ENCODE results near the gene ZNF433. TPM values are rescaled to one million over a fixed set of nuclear protein-coding genes. Genes with fewer than 3 reads are reported as not detected.
"Not testable (repeated sequence)": the region's sequence is repeated elsewhere in the genome, so short reads cannot be mapped to it uniquely, and the experiment has no call there.

The ZNF433 gene
- total RNA-seq, 1 donor from 2014 or later: not detected

DNA sequence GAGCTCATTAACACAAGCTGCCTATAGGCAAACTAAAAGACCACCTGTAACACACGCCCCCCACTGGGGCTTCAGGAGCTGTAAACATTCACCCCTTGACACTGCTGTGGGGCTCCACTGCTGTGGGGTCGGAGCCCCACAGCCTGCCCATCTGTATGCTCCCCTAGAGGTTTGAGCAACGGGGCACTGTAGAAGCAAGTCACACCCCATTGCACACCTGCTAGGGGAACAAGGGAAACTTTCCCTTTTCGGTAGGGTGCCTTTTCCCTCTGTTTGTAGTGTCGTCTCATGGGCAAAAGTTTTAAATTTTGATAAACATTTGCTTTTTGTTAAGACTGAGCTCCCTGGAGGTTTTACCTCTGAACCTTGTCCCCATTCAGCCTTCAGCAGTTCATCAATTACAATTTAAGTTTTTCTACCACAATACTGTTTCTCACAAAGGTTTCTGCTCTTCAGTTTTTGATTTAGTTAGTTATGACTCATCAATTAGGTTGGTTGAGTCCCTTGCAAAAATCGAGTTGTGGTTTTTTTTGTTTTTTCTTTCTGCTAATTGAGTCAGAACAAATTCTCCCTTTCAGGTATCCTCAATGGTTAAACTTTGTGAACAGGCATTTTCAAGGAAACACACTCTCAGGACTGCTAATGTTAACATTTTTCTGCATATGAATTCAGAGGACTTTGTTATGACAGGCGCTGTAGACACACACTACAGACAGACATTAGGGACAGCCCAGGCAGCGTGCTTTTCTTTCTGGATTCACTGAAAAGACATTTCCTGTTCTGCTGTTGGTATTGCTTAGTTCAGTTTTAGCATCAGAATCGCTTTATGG, 35.1 kb downstream of the ZNF433 start:
- intact Hi-C loops (cut with DNase I): no loop called here
- TF ChIP-seq, protein P1, sequence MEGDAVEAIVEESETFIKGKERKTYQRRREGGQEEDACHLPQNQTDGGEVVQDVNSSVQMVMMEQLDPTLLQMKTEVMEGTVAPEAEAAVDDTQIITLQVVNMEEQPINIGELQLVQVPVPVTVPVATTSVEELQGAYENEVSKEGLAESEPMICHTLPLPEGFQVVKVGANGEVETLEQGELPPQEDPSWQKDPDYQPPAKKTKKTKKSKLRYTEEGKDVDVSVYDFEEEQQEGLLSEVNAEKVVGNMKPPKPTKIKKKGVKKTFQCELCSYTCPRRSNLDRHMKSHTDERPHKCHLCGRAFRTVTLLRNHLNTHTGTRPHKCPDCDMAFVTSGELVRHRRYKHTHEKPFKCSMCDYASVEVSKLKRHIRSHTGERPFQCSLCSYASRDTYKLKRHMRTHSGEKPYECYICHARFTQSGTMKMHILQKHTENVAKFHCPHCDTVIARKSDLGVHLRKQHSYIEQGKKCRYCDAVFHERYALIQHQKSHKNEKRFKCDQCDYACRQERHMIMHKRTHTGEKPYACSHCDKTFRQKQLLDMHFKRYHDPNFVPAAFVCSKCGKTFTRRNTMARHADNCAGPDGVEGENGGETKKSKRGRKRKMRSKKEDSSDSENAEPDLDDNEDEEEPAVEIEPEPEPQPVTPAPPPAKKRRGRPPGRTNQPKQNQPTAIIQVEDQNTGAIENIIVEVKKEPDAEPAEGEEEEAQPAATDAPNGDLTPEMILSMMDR (IDR thresholded peaks at IDR 0.05): no peak
- DNase-seq (ENCODE audit: low spot score in 2 of 2): no peak
- Histone ChIP-seq H3K27ac (no peak overlapping the region), H3K4me1 (no peaks in the 10 kb centered on the region), H3K9me3 (peaks cover 0 to 13% of the 10 kb centered on the region in 2 donors), H3K36me3 (peaks cover 19 to 20% of the 10 kb centered on the region in 2 donors), H3K27me3 (no peaks in the 10 kb centered on the region), H3K4me3 (no peak overlapping the region)

DNA sequence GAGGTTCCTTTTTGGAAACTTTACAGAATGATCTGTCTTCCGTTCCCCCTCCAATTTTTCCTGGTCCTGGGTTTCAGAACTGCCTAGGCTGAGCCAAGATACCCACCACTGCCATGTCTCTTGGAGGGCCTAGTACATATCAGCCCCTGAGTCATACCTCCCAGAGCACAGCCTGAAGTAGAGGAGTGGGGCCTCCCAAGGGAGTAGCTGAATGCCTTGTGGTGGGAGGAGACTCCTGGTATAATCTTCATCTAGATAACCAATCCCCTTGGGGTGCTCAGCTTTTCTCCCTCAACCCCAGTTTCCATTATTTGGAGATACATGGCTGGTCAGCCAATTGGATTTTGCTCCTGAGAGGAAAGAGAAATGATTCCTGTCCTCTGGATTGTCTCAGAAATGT, 40.3 kb downstream of the ZNF433 start:
- DNase-seq (ENCODE audit: low spot score in 2 of 2): no peak
- H3K4me1 ChIP-seq: no peaks in the 10 kb centered on the region
- intact Hi-C loops (cut with DNase I): no loop called here

DNA sequence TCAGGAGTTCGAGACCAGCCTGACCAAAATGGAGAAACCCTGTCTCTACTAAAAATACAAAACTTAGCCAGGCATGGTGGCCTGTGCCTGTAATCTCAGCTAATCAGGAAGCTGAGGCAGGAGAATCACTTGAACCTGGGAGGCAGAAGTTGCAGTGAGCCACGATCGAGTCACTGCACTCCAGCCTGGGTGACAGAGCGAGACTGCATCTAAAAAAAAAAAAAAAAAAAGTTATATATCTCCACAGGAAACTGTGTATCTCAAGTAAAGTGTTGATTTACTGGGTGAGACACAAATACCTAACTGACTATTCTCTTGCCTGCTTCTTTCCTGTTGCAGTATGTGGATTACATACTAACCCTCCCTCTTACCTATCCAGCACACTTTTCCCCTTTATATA, 43.6 kb downstream of the ZNF433 start:
- DNase-seq (ENCODE audit: low spot score in 2 of 2); intact Hi-C loops (cut with DNase I); H3K4me1 ChIP-seq; H3K9me3 ChIP-seq; H3K36me3 ChIP-seq; H3K27me3 ChIP-seq; H3K4me3 ChIP-seq; H3K27ac ChIP-seq: not testable (repeated sequence)

More for the DNA sequence above, 40.3 kb downstream of the ZNF433 start:
- Histone ChIP-seq H3K36me3 (peaks cover 0 to 3% of the 10 kb centered on the region in 2 donors), H3K27me3 (no peaks in the 10 kb centered on the region), H3K4me3 (no peak overlapping the region), H3K27ac (no peak overlapping the region), H3K9me3 (no peaks in the 10 kb centered on the region)
- TF ChIP-seq, protein P1 (IDR thresholded peaks at IDR 0.05): no peak

DNA sequence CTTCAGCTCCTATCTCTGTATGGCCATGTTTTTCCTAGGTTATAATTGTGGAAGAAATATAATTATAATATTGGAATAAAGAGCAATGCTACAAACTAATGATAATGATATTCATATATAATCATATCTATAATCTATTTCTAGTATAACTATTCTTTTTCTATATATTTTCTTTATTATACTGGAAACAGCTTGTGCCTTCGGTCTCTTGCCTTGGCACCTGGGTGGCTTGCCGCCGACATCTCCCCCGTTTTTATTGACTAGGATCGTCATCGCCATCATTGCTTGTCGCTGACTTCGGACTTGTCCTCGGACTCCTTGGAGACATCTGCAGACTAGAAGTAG, 46.4 kb downstream of the ZNF433 start:
- Histone ChIP-seq H3K9me3 (no peaks in the 10 kb centered on the region), H3K27ac (no peak overlapping the region), H3K4me1 (no peaks in the 10 kb centered on the region), H3K4me3 (peak overlapping the region in 1 of 2 donors; percentile 92), H3K27me3 (no peaks in the 10 kb centered on the region), H3K36me3 (no peaks in the 10 kb centered on the region)
- TF ChIP-seq, protein P1 (IDR thresholded peaks at IDR 0.05): no peak
- DNase-seq (ENCODE audit: low spot score in 2 of 2): no peak
- intact Hi-C loops (cut with DNase I): loop anchor here (2.0 kb wide), 1 partner anchor 46 kb away; the partner anchor contains the start of gene ZNF433

DNA sequence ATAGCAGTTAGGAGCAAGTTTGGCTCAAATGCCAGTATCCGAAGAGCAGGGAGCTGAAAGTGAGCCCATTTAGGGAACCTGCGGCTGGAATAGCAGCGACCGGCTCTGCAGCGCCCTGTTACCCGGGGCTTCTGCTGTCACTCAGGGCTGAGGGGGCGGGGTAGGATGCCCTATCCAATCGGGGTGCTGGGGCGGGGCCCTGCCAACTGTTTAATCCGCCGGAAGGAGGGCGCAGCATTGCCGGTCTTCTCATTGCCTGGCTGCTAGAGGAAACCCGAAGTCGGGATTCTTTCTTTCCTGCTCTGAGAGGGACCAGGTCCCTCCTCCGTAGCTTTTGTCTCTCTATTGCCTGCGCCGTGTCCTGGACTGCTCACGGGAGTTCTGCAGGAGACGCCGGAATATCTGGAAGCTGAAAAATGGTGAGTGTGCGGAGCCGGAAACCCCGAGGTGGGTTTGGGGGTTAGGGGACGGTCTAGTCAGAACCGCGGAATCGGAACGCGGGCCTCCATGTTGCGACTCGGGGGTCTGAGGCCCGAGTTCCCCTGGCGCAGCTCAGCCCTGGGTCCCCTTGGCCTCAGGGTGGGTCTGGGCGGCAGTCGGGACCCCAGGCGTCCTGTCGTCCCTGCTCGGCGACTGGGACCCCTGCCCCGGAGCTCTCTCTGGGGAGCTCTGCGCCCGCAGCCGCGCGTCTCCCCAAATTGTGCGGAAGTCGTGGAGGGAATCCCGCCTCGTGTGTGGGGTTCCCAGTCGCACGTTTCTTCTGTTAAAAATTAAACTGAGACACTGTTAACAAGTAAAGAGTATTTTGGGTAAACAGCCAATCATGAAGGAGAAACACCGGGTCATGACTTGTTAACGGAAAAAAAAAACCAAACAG, 47.8 kb downstream of the ZNF433 start:
- Histone ChIP-seq H3K36me3 (no peaks in the 10 kb centered on the region), H3K4me3 (peak overlapping the region; percentile 80 to 92), H3K9me3 (peaks cover 0 to 5% of the 10 kb centered on the region in 2 donors), H3K27me3 (no peaks in the 10 kb centered on the region), H3K4me1 (no peaks in the 10 kb centered on the region), H3K27ac (peak overlapping the region; percentile 83 to 88)
- TF ChIP-seq, protein P1 (IDR thresholded peaks at IDR 0.05): no peak
- intact Hi-C loops (cut with DNase I): loop anchor here (1.0 to 2.0 kb wide), 7 partner anchors 23 to 190 kb away; partner anchors contain the start of genes ZNF20, ZNF433, ZNF440 and ZNF700
- DNase-seq (ENCODE audit: low spot score in 2 of 2): peak; percentile 90 to 98
